Stimulated activated naive B cell treated with anti-CD40 and anti-IgM and Interleukin-4, amounts not matched to agents 10 μg/mL and 1 μg/mL and 100 μg/mL, for 72 hours (primary cell): ENCODE measurements around the gene SLC25A52.
"Not testable (repeated sequence)": the region's sequence is repeated elsewhere in the genome, so short reads cannot be mapped to it uniquely, and the experiment has no call there.

Experiments used
- ATAC-seq, 2 donors: fragments of 150-1000 bp; cut with Tn5 transposase; replicated peaks; 2 replicates each; pipeline ENCODE4 v1.10.0; 2021; ENCODE audit warnings: moderate library complexity in 1 of 2
- DNase-seq: peaks from one replicate; pipeline ENCODE4 v3.0.0; 2021
- H3K27ac Mint-ChIP-seq: one replicate; pipeline ENCODE4 v1.8.0; 2022; ENCODE audit warnings: mild to moderate bottlenecking, mixed read lengths
- H3K27me3 Mint-ChIP-seq, 2 donors: one replicate each; pipeline ENCODE4 v1.8.0; 2022; ENCODE audit warnings: mixed read lengths in 2 of 2
- H3K36me3 Mint-ChIP-seq, 2 donors: one replicate each; pipeline ENCODE4 v1.8.0; 2022; ENCODE audit warnings: mixed read lengths in 2 of 2, mild to moderate bottlenecking in 1 of 2
- H3K4me1 Mint-ChIP-seq, 2 donors: one replicate each; pipeline ENCODE4 v1.8.0; 2022; ENCODE audit warnings: mixed read lengths in 2 of 2, mild to moderate bottlenecking in 1 of 2
- H3K4me3 Mint-ChIP-seq, 2 donors: one replicate each; pipeline ENCODE4 v1.8.0; 2022; ENCODE audit warnings: mild to moderate bottlenecking in 2 of 2, mixed read lengths in 2 of 2, moderate library complexity in 1 of 2
- H3K9me3 Mint-ChIP-seq, 2 donors: one replicate each; pipeline ENCODE4 v1.8.0; 2022; ENCODE audit warnings: mixed read lengths in 2 of 2, mild to moderate bottlenecking in 1 of 2

SLC25A52 gene

GRCh38 chr18:31760695-31761094 lies at the start of gene SLC25A52:
Gene SLC25A52 (minus strand): TSS chr18:31760880. CDS start chr18:31760661, 219 bp downstream.
- H3K36me3 Mint-ChIP-seq: no peaks in the 10 kb centered on the region
- ATAC-seq (no peak), DNase-seq (no peak)
- H3K27me3 Mint-ChIP-seq: no peaks in the 10 kb centered on the region
- no peak within 1 kb of the TSS for H3K27ac Mint-ChIP-seq
- no peak within 1 kb of the TSS for H3K4me3 Mint-ChIP-seq
- no peaks in the 10 kb centered on the region for H3K9me3 Mint-ChIP-seq
- H3K4me1 Mint-ChIP-seq: no peaks in the 10 kb centered on the region

GRCh38 chr18:31809049-31809448 lies 48.4 kb upstream of the SLC25A52 start:
- H3K4me1 Mint-ChIP-seq, H3K36me3 Mint-ChIP-seq, H3K27me3 Mint-ChIP-seq, DNase-seq, H3K9me3 Mint-ChIP-seq, H3K27ac Mint-ChIP-seq, ATAC-seq, H3K4me3 Mint-ChIP-seq: not testable (repeated sequence)

- Mint-ChIP-seq H3K27me3 (no peaks in the 10 kb centered on the region), H3K4me3 (no peak overlapping the region), H3K4me1 (peaks cover 0 to 6% of the 10 kb centered on the region in 2 donors), H3K36me3 (no peaks in the 10 kb centered on the region), H3K27ac (no peak overlapping the region), H3K9me3 (no peaks in the 10 kb centered on the region)
- no peak for ATAC-seq
- no peak for DNase-seq
Observed at GRCh38 chr18:31801078-31801477, 40.4 kb upstream of the SLC25A52 start.

GRCh38 chr18:31799257-31799656 lies 38.6 kb upstream of the SLC25A52 start:
- H3K27ac Mint-ChIP-seq, H3K36me3 Mint-ChIP-seq, ATAC-seq, H3K4me3 Mint-ChIP-seq, H3K4me1 Mint-ChIP-seq, H3K9me3 Mint-ChIP-seq, H3K27me3 Mint-ChIP-seq, DNase-seq: not testable (repeated sequence)

GRCh38 chr18:31798399-31798798 lies 37.7 kb upstream of the SLC25A52 start:
- peaks cover 6 to 7% of the 10 kb centered on the region in 2 donors for H3K4me1 Mint-ChIP-seq
- no peak overlapping the region for H3K4me3 Mint-ChIP-seq
- H3K27me3 Mint-ChIP-seq: no peaks in the 10 kb centered on the region
- ATAC-seq: no peak
- H3K27ac Mint-ChIP-seq: no peak overlapping the region
- no peaks in the 10 kb centered on the region for H3K9me3 Mint-ChIP-seq
- no peak for DNase-seq
- no peaks in the 10 kb centered on the region for H3K36me3 Mint-ChIP-seq

GRCh38 chr18:31795747-31796146 lies 35.1 kb upstream of the SLC25A52 start:
- no peak overlapping the region for H3K27ac Mint-ChIP-seq
- H3K4me1 Mint-ChIP-seq: peaks cover 22 to 30% of the 10 kb centered on the region in 2 donors
- no peaks in the 10 kb centered on the region for H3K36me3 Mint-ChIP-seq
- H3K27me3 Mint-ChIP-seq: no peaks in the 10 kb centered on the region
- no peaks in the 10 kb centered on the region for H3K9me3 Mint-ChIP-seq
- DNase-seq (no peak), ATAC-seq (no peak)
- H3K4me3 Mint-ChIP-seq: no peak overlapping the region

GRCh38 chr18:31793531-31793930 lies 32.9 kb upstream of the SLC25A52 start:
- Mint-ChIP-seq H3K4me3 (no peak overlapping the region), H3K27me3 (no peaks in the 10 kb centered on the region), H3K4me1 (peaks cover 21 to 41% of the 10 kb centered on the region in 2 donors), H3K9me3 (peaks cover 0 to 2% of the 10 kb centered on the region in 2 donors), H3K36me3 (peaks cover 0 to 1% of the 10 kb centered on the region in 2 donors), H3K27ac (no peak overlapping the region)
- no peak for DNase-seq
- no peak for ATAC-seq

GRCh38 chr18:31792580-31792911 lies 31.9 kb upstream of the SLC25A52 start:
- Mint-ChIP-seq H3K36me3 (peaks cover 0 to 1% of the 10 kb centered on the region in 2 donors), H3K4me3 (no peak overlapping the region), H3K4me1 (peaks cover 21 to 41% of the 10 kb centered on the region in 2 donors), H3K9me3 (peaks cover 0 to 2% of the 10 kb centered on the region in 2 donors), H3K27ac (peak overlapping the region; percentile 27), H3K27me3 (no peaks in the 10 kb centered on the region)
- no peak for DNase-seq
- ATAC-seq: no peak

GRCh38 chr18:31791817-31792579 lies 31.3 kb upstream of the SLC25A52 start:
- peaks cover 0 to 1% of the 10 kb centered on the region in 2 donors for H3K36me3 Mint-ChIP-seq
- H3K9me3 Mint-ChIP-seq: peaks cover 0 to 2% of the 10 kb centered on the region in 2 donors
- H3K4me3 Mint-ChIP-seq: no peak overlapping the region
- H3K27me3 Mint-ChIP-seq: no peaks in the 10 kb centered on the region
- peaks cover 20 to 41% of the 10 kb centered on the region in 2 donors for H3K4me1 Mint-ChIP-seq
- H3K27ac Mint-ChIP-seq: peak overlapping the region; percentile 67
- DNase-seq (peak; percentile 58), ATAC-seq (peak; percentile 91 to 94)

GRCh38 chr18:31789409-31789808 lies 28.7 kb upstream of the SLC25A52 start:
- no peak overlapping the region for H3K27ac Mint-ChIP-seq

GRCh38 chr18:31783059-31783458 lies 22.4 kb upstream of the SLC25A52 start:
- Mint-ChIP-seq H3K36me3 (peaks cover 5% of the 10 kb centered on the region in 2 donors), H3K4me3 (no peak overlapping the region), H3K4me1 (peaks cover 0 to 6% of the 10 kb centered on the region in 2 donors), H3K27me3 (no peaks in the 10 kb centered on the region), H3K27ac (no peak overlapping the region), H3K9me3 (peaks cover 13 to 14% of the 10 kb centered on the region in 2 donors)
- DNase-seq: no peak
- no peak for ATAC-seq

More at GRCh38 chr18:31789409-31789808, 28.7 kb upstream of the SLC25A52 start:
- H3K4me1 Mint-ChIP-seq: peaks cover 20 to 41% of the 10 kb centered on the region in 2 donors
- H3K27me3 Mint-ChIP-seq: no peaks in the 10 kb centered on the region
- ATAC-seq: no peak
- no peak for DNase-seq
- peaks cover 0 to 1% of the 10 kb centered on the region in 2 donors for H3K36me3 Mint-ChIP-seq
- no peak overlapping the region for H3K4me3 Mint-ChIP-seq
- H3K9me3 Mint-ChIP-seq: peaks cover 0 to 2% of the 10 kb centered on the region in 2 donors

GRCh38 chr18:31778391-31778950 lies 17.8 kb upstream of the SLC25A52 start:
- H3K4me1 Mint-ChIP-seq: peaks cover 0 to 5% of the 10 kb centered on the region in 2 donors
- H3K9me3 Mint-ChIP-seq: peaks cover 16 to 18% of the 10 kb centered on the region in 2 donors
- ATAC-seq (no peak), DNase-seq (no peak)
- peaks cover 5% of the 10 kb centered on the region in 2 donors for H3K36me3 Mint-ChIP-seq
- no peaks in the 10 kb centered on the region for H3K27me3 Mint-ChIP-seq
- H3K4me3 Mint-ChIP-seq: no peak overlapping the region
- no peak overlapping the region for H3K27ac Mint-ChIP-seq

- Mint-ChIP-seq H3K4me3 (no peak overlapping the region), H3K27ac (no peak overlapping the region), H3K36me3 (peaks cover 5% of the 10 kb centered on the region in 2 donors), H3K9me3 (peaks cover 16% of the 10 kb centered on the region in 2 donors), H3K4me1 (no peaks in the 10 kb centered on the region), H3K27me3 (no peaks in the 10 kb centered on the region)
- DNase-seq: no peak
- ATAC-seq: no peak
Observed at GRCh38 chr18:31776093-31776492, 15.4 kb upstream of the SLC25A52 start.

- Mint-ChIP-seq H3K27ac (no peak overlapping the region), H3K4me3 (no peak overlapping the region)
Observed at GRCh38 chr18:31774962-31775361, 14.3 kb upstream of the SLC25A52 start.

GRCh38 chr18:31774477-31774785 lies 13.8 kb upstream of the SLC25A52 start:
- DNase-seq (no peak), ATAC-seq (peak in 1 of 2 donors; percentile 42)
- Mint-ChIP-seq H3K4me3 (no peak overlapping the region), H3K4me1 (no peaks in the 10 kb centered on the region), H3K27me3 (no peaks in the 10 kb centered on the region), H3K9me3 (peaks cover 7 to 9% of the 10 kb centered on the region in 2 donors), H3K27ac (no peak overlapping the region), H3K36me3 (peaks cover under 1 to 3% of the 10 kb centered on the region in 2 donors)

More at GRCh38 chr18:31774962-31775361, 14.3 kb upstream of the SLC25A52 start:
- ATAC-seq: no peak
- Mint-ChIP-seq H3K36me3 (peaks cover 5% of the 10 kb centered on the region in 2 donors), H3K9me3 (peaks cover 12 to 13% of the 10 kb centered on the region in 2 donors), H3K27me3 (no peaks in the 10 kb centered on the region), H3K4me1 (no peaks in the 10 kb centered on the region)
- DNase-seq: no peak
